HEK293 (cell line): Measurements from ENCODE around the gene EIF3L.

Source experiments
- CTCF ChIA-PET: fragments of 350-600 bp; formaldehyde crosslinking; extraction: SDS; loops from one replicate; lab custom pipeline; 2021; ENCODE audit warnings: antibody characterized with exemption; lab: Yijun Ruan, JAX
- POLR2A ChIA-PET: fragments of 300-600 bp; formaldehyde crosslinking; extraction: SDS; loops from one replicate; lab custom pipeline; 2020; ENCODE audit warnings: antibody characterized with exemption, inconsistent platforms; lab: Yijun Ruan, JAX
- H3K27ac ChIP-seq: fragments of 200-500 bp; sonication (Bioruptor generic); 2 replicates; pipeline ENCODE4 v1.5.1; 2014; ENCODE audit warnings: low read depth, low read length, control low read depth, inconsistent platforms; ENCODE audit errors: extremely low read depth
- H3K36me3 ChIP-seq, 2 experiments: fragments of 200-500 bp in 1 of 2; sonication (Bioruptor generic) in 1 of 2; 1 replicate in 1 of 2; 2 replicates in 1 of 2; pipeline ENCODE4 v1.5.1; 2014 to 2017; ENCODE audit warnings: inconsistent platforms in 2 of 2, low read length in 2 of 2; ENCODE audit not compliant: control insufficient read depth in 2 of 2, insufficient read depth in 1 of 2
- H3K4me1 ChIP-seq: fragments of 200-500 bp; sonication (Bioruptor generic); 2 replicates; pipeline ENCODE4 v1.5.1; 2014; ENCODE audit warnings: mild to moderate bottlenecking, low read length, inconsistent platforms; ENCODE audit not compliant: control insufficient read depth, insufficient read depth
- H3K4me3 ChIP-seq: 2 replicates; pipeline ENCODE4 v1.5.1; 2011; ENCODE audit warnings: low read depth, mild to moderate bottlenecking, control low read depth, low read length, moderate library complexity
- H3K9me3 ChIP-seq: fragments of 200-500 bp; sonication (Bioruptor generic); 2 replicates; pipeline ENCODE4 v1.5.1; 2014; ENCODE audit warnings: low read depth, low read length, inconsistent platforms; ENCODE audit not compliant: control insufficient read depth, insufficient read depth
- GLI4 ChIP-seq: fragments of 450-650 bp; formaldehyde crosslinking; IDR thresholded peaks from 2 replicates; pipeline ENCODE4 v1.5.1; 2016; ENCODE audit warnings: missing biosample characterization, missing genetic modification characterization
- GLIS2 ChIP-seq: fragments of 450-650 bp; formaldehyde crosslinking; IDR thresholded peaks from 2 replicates; pipeline ENCODE4 v1.5.1; 2016; ENCODE audit warnings: missing biosample characterization, missing genetic modification characterization
- HOXD13 ChIP-seq: sonication (generic); formaldehyde crosslinking; IDR thresholded peaks from 2 replicates; pipeline ENCODE4 v1.8.0; 2022; ENCODE audit warnings: missing genetic modification reagents, borderline replicate concordance
- OSR2 ChIP-seq: fragments of 450-650 bp; formaldehyde crosslinking; IDR thresholded peaks from 2 replicates; pipeline ENCODE4 v1.5.1; 2016; ENCODE audit warnings: missing biosample characterization, missing genetic modification characterization
- PRDM10 ChIP-seq: fragments of 450-650 bp; formaldehyde crosslinking; IDR thresholded peaks from 2 replicates; pipeline ENCODE4 v1.5.1; 2016; ENCODE audit warnings: missing biosample characterization, missing genetic modification characterization
- SCRT2 ChIP-seq: fragments of 450-650 bp; formaldehyde crosslinking; IDR thresholded peaks from 2 replicates; pipeline ENCODE4 v1.5.1; 2016; ENCODE audit warnings: missing biosample characterization, missing genetic modification characterization
- SP3 ChIP-seq: fragments of 450-650 bp; formaldehyde crosslinking; IDR thresholded peaks from 2 replicates; pipeline ENCODE4 v1.5.1; 2016; ENCODE audit warnings: missing biosample characterization, missing genetic modification characterization
- YY1 ChIP-seq: fragments of 450-650 bp; formaldehyde crosslinking; IDR thresholded peaks from 2 replicates; pipeline ENCODE4 v1.5.1; 2018; ENCODE audit warnings: missing biosample characterization, missing genetic modification characterization
- ZBTB11 ChIP-seq: fragments of 450-650 bp; formaldehyde crosslinking; conservative IDR thresholded peaks from 2 replicates; pipeline ENCODE4 v1.5.1; 2016; ENCODE audit warnings: low read depth, missing biosample characterization, missing genetic modification characterization
- ZBTB17 ChIP-seq: fragments of 450-650 bp; formaldehyde crosslinking; IDR thresholded peaks from 2 replicates; pipeline ENCODE4 v1.5.1; 2016; ENCODE audit warnings: missing biosample characterization, missing genetic modification characterization
- ZBTB21 ChIP-seq: fragments of 450-650 bp; formaldehyde crosslinking; IDR thresholded peaks from 2 replicates; pipeline ENCODE4 v1.5.1; 2017; ENCODE audit warnings: missing biosample characterization, missing genetic modification characterization
- ZFP37 ChIP-seq: fragments of 450-650 bp; formaldehyde crosslinking; IDR thresholded peaks from 2 replicates; pipeline ENCODE4 v1.5.1; 2016; ENCODE audit warnings: missing biosample characterization, missing genetic modification characterization
- ZFP41 ChIP-seq: fragments of 450-650 bp; formaldehyde crosslinking; IDR thresholded peaks from 2 replicates; pipeline ENCODE4 v1.5.1; 2016; ENCODE audit warnings: missing biosample characterization, missing genetic modification characterization, borderline replicate concordance
- ZNF10 ChIP-seq: fragments of 450-650 bp; formaldehyde crosslinking; IDR thresholded peaks from 2 replicates; pipeline ENCODE4 v1.5.1; 2017; ENCODE audit warnings: missing biosample characterization, missing genetic modification characterization
- ZNF335 ChIP-seq: fragments of 450-650 bp; formaldehyde crosslinking; conservative IDR thresholded peaks from 2 replicates; pipeline ENCODE4 v1.5.1; 2016; ENCODE audit warnings: missing biosample characterization, missing genetic modification characterization
- ZNF366 ChIP-seq: fragments of 450-650 bp; formaldehyde crosslinking; conservative IDR thresholded peaks from 2 replicates; pipeline ENCODE4 v1.5.1; 2016; ENCODE audit warnings: missing biosample characterization, missing genetic modification characterization
- ZNF404 ChIP-seq: fragments of 450-650 bp; formaldehyde crosslinking; IDR thresholded peaks from 2 replicates; pipeline ENCODE4 v1.5.1; 2017; ENCODE audit warnings: missing biosample characterization, missing genetic modification characterization
- ZNF473 ChIP-seq: fragments of 450-650 bp; formaldehyde crosslinking; IDR thresholded peaks from 2 replicates; pipeline ENCODE4 v1.5.1; 2017; ENCODE audit warnings: missing biosample characterization, missing genetic modification characterization
- ZNF529 ChIP-seq: fragments of 450-650 bp; formaldehyde crosslinking; IDR thresholded peaks from 2 replicates; pipeline ENCODE4 v1.5.1; 2017; ENCODE audit warnings: missing genetic modification characterization, missing biosample characterization; ENCODE audit not compliant: insufficient replicate concordance
- ZNF558 ChIP-seq: fragments of 450-650 bp; formaldehyde crosslinking; IDR thresholded peaks from 2 replicates; pipeline ENCODE4 v1.5.1; 2016; ENCODE audit warnings: missing biosample characterization, missing genetic modification characterization
- ZNF624 ChIP-seq: fragments of 450-650 bp; formaldehyde crosslinking; IDR thresholded peaks from 2 replicates; pipeline ENCODE4 v1.5.1; 2017; ENCODE audit warnings: missing biosample characterization, missing genetic modification characterization
- ZNF704 ChIP-seq: fragments of 450-650 bp; formaldehyde crosslinking; IDR thresholded peaks from 2 replicates; pipeline ENCODE4 v1.5.1; 2016; ENCODE audit warnings: missing biosample characterization, missing genetic modification characterization
- ZNF791 ChIP-seq: fragments of 450-650 bp; formaldehyde crosslinking; IDR thresholded peaks from 2 replicates; pipeline ENCODE4 v1.5.1; 2016; ENCODE audit warnings: missing biosample characterization, missing genetic modification characterization
- ZNF830 ChIP-seq: fragments of 450-650 bp; IDR thresholded peaks from 2 replicates; pipeline ENCODE4 v1.5.0; 2018; ENCODE audit warnings: missing biosample characterization, missing genetic modification characterization, low read depth, mild to moderate bottlenecking, moderate library complexity

Gene EIF3L

GRCh38 chr22:37848587-37849088 is 581 bp upstream of the EIF3L start (continued):
- TF ChIP-seq ZBTB11 (peak; percentile 67; the same call in 1 of the 2 replicates), ZBTB17 (tag by site-specific recombination) (0 out of 2 replicates have a peak, but pooled peaks have one; percentile 14)

GRCh38 chr22:37850801-37851200 is 1.6 kb downstream of the EIF3L start:
- peaks cover 2% of the 10 kb centered on the region; the same call in 1 of the 2 replicates for H3K4me1 ChIP-seq
- no peaks in the 10 kb centered on the region for H3K9me3 ChIP-seq
- no peak overlapping the region for H3K4me3 ChIP-seq
- CTCF ChIA-PET, result interaction anchor here (0.6 to 1.5 kb wide), 5 partner anchors 8 to 187 kb away, joined by 3 to 15 read pairs (median 4); no protein-coding TSS in a partner anchor
- no peak for TF ChIP-seq ZNF558 (tag by site-specific recombination)
- TF ChIP-seq ZNF529 (tag by site-specific recombination), result no peak
- TF ChIP-seq ZNF335, result no peak
- no peak for TF ChIP-seq SP3 (tag by site-specific recombination)
- no peak for TF ChIP-seq ZBTB21 (tag by site-specific recombination)
- TF ChIP-seq ZFP37 (tag by site-specific recombination), result no peak
- no peak for TF ChIP-seq YY1 (tag by site-specific recombination)
- no peak for TF ChIP-seq ZFP41 (tag by site-specific recombination)
- no peak for TF ChIP-seq HOXD13 (CRISPR knock-in tag)
- TF ChIP-seq ZBTB17 (tag by site-specific recombination), result no peak
- TF ChIP-seq ZNF404 (tag by site-specific recombination), result no peak
- no peak for TF ChIP-seq ZNF830
- TF ChIP-seq ZNF10 (tag by site-specific recombination), result no peak
- H3K27ac ChIP-seq, result no peak overlapping the region
- POLR2A ChIA-PET, result interaction anchor here (1.3 kb wide), 1 partner anchor 11 kb away, joined by 4 read pairs; no protein-coding TSS in a partner anchor
- peaks cover 45 to 58% of the 10 kb centered on the region in 2 experiments for H3K36me3 ChIP-seq

- H3K36me3 ChIP-seq, result peaks cover 61 to 73% of the 10 kb centered on the region in 2 experiments
- TF ChIP-seq ZNF473 (tag by site-specific recombination), result no peak
- no peak for TF ChIP-seq GLI4
- no peak for TF ChIP-seq SCRT2 (tag by site-specific recombination)
- TF ChIP-seq ZNF558 (tag by site-specific recombination), result no peak
- TF ChIP-seq OSR2 (tag by site-specific recombination), result no peak
- no peak for TF ChIP-seq GLIS2
- TF ChIP-seq ZNF704 (tag by site-specific recombination), result no peak
- TF ChIP-seq PRDM10, result no peak
- no peak for TF ChIP-seq ZNF624 (tag by site-specific recombination)
- TF ChIP-seq ZNF791 (tag by site-specific recombination), result no peak
- TF ChIP-seq ZNF366 (tag by site-specific recombination), result no peak
- no peak overlapping the region for H3K27ac ChIP-seq
- H3K9me3 ChIP-seq, result no peaks in the 10 kb centered on the region
- ChIA-PET CTCF (interaction anchor here (0.9 to 3.3 kb wide), 2 partner anchors 11 to 34 kb away, joined by 3 to 48 read pairs; no protein-coding TSS in a partner anchor), POLR2A (interaction anchor here (1.3 kb wide), 1 partner anchor 9 kb away, joined by 6 read pairs; the partner anchor contains the start of gene ANKRD54)
- H3K4me3 ChIP-seq, result no peak overlapping the region
- peaks cover 2% of the 10 kb centered on the region; the same call in 1 of the 2 replicates for H3K4me1 ChIP-seq
These were observed 3.2 kb downstream of the EIF3L start for GRCh38 chr22:37852418-37852817.
